NOMO-1 treated with dmso at 0.1 percent for 144 hours (cell line): ENCODE data around the gene DHRS4.

Experiments used
- DNase-seq: peaks from one replicate; lab custom pipeline; 2025; ENCODE audit not compliant: unreplicated experiment; lab: John Stamatoyannopoulos, UW

The DHRS4 gene

DNA sequence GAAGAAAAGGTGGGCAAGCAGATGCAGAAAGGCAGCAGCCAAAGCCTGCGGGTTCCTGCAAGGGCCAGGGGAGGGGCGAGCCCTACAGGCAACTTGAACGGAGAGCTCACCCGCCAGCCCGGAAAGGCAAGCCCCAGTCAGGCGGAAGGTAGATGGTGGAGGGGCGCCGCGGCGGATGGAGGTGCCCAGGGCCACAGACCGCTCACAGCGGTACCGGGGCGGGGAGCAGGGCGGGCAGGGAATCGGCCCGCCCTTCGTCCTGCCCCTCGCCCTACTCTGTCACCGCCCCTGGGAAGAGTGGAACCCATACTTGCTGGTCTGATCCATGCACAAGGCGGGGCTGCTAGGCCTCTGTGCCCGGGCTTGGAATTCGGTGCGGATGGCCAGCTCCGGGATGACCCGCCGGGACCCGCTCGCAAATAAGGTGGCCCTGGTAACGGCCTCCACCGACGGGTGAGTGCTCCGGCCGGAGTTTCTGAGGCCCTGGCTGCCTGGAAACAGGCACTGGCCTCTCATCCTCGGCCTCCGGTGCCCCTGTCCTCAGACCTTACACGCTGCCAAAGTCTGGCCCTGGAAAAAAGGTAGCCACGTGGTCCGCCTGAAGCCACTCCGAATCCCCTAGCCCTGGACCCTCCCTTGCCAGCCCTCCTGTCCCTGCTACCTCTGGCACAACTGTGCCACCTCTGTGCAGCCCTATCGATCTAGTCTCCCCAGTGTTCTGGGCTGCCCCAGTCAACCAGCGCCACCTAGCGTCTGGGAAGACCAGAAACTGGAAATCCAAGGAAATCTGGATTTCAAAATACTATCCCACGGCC, at the start of gene DHRS4:
DHRS4 (plus strand) TSS at position 307 of the 815 bp plus-strand sequence; CDS start at position 326, 19 bp downstream.
- peak; percentile 68 for DNase-seq

DNA sequence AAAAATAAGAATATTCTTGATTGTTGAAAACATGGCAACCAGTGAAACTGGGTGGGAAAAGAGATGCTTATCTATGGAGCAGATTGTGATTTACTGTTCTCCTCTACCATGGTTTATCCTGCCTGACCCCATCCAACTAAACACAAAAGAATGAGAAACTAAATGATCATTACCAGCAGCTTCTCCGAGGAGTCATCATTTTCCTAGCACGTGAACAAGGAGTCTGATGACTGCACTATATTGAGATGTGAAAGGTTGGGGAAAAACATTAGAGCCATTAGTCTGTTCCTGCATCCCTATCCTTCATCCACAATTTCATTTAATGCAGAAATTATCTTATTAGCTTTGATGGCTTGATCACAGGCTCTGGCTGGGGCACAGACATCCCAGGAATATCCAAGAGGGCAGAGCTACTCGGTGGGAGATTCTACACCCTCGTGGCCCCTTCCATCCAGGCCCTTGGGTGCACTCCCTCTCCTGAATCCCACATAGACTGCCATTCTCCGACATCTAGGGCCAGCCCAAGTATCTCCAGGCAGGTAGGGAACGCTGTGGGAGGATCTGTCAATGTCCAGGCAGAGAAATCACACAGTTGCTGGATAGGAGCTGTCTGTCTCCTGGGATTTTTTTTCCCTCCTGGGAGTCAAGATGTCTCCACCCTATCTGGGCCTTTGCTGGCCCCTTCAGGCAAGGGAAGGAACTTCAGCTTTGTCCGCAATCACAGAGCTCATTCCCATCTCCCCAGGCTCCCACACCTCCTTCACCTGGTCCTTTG, 43.3 kb upstream of the DHRS4 start:
- DNase-seq: no peak

DNA sequence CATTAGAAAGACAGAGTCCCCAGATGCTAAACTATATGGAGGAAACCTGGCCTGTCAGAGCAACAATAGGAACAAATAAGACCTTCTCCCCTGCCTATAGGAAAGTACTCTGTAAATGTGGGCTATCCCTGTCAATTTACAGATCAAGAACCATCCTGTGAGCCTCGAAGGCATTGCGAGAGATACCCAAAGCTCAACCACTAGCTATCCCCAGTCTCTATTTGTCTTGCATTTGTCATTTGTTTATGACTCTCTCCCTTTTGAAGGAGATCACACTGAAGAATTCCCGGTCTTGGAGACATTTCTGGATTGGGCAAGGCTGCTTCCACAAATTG, 42.7 kb upstream of the DHRS4 start:
- no peak for DNase-seq

DNA sequence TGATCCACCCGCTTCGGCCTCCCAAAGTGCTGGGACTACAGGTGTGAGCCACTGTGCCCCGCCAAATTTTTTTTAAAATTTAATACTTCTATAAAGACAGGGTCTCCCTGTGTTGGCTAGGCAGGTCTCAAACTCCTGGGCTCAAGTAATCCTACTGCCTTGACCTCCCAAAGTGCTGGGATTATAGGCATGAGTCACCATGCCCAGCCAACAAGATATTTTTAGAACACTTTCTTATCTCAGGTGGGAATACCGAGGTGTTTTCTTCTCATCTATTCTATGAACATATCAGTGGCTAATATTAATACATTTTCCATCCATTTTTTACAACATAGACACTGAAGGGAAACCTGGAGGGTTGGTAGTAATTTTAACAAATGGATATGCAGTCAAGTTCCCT, 38.0 kb upstream of the DHRS4 start:
- DNase-seq: no peak

DNA sequence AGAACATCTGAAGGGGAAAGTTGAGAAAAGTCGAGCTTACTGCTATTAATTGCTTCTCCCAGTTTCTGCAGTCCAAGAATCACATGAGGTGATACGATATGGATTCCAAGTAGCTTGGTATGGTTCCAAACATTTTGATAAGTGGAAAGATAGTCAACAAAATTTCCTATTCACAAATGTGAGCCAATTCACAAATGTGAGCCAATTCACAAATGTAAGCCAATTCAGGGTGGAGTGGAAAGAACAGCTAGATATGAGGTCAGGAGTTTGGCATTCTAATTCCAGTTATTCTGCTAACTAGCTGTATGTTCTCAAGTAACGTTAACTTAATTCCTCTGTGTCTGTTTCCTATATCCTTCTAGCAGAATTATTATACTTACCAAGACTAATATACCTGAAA, 37.6 kb upstream of the DHRS4 start:
- DNase-seq: no peak

DNA sequence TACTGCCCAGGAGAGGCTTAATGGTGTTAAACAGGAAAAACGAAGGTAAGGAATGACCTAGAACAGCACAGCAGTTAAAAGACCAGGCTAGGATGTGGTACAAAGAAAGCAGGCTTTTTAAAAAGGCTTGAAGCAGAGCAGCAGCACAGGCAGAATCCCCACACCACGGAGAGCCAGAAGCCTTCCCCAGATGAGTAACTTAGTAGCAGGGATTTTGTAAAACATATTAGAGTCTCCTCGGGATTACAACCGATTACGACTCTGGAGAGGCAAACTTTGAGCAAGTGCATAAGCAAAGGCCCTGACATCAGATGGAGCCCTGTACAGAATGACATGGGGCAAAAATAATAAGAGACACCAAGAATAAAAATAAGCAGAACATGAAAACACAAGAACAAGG, 37.1 kb upstream of the DHRS4 start:
- DNase-seq: no peak

DNA sequence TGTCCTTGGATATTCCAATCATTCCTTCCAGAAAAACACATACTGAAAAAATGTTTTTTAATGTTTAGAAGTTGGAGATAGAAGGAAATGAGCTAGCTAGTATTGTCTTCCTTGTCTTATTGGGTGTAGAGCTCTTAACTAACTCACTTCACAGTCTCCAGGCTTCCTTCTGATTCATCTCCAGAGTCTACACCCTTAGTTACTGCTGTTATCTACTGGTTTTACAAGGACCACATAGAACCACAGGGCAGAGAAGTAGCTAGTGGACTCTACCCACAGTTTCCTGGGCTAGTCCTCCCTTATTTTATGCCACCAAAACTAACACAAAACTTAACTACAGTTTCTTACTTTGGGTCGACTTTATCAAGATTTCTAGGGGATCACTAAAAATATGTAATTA, 31.0 kb upstream of the DHRS4 start:
- DNase-seq: no peak

DNA sequence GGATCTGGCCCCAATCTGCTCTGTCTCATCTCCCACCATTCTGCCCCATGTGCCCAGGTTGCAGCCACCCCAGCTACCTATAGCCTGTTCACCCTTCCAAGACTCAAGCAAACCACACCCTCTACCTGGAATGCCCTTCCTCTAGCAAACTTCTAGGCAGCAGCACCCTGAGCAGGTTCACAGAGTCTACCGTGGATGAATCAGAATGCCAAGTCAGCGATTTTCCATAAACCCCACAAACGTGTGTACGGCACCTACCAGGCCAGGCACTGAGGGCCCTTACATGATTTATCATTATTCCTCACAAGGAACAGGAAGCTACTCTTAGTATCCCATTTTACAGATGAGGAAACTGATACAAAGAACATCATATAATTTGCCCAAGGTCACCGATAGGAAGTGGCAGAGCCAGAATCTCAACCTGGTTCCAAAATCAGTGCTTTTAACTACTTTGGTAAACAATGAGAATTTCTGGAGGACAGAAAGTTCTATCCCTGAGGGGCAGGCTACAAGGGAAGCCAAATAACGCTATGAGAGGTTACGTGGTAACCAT, 28.0 kb upstream of the DHRS4 start:
- no peak for DNase-seq

DNA sequence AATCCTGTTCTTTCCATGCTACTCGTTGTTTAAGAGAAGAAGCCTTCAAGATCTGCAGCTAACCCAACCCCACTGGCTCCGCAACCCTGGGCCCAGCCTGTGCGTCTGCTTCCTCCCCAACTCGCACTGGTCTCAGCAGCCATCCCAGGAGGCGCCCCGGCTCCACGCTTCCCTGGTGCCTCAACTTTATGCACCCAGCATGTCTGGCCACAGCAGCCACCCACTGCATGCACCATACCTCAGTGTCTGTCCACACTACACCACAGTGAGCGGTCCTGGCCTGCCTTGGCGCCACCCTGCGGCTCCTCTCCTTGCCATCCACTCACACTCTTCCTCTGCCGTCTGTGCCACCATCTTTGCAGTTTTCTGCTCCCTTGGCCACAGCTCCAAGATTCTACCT, 27.0 kb upstream of the DHRS4 start:
- no peak for DNase-seq

DNA sequence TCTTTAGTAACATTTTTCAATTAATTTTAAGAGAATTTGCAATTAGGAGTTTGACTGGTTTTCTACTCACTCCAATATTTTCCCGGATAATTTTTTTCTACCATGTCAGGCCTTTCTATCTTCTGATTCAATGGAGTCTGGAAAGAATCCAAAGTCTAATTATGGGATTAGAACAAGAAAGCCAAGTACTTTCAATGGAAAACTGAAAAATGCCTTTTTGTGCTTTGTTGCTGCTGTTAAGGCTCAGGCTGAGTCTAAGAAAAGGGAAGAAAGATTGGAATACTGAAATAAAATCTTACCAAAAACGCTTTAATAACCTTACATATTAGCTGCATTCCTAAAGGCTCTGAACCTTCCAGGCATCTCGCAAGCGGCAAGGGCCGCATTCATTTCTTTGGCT, 24.4 kb upstream of the DHRS4 start:
- no peak for DNase-seq

DNA sequence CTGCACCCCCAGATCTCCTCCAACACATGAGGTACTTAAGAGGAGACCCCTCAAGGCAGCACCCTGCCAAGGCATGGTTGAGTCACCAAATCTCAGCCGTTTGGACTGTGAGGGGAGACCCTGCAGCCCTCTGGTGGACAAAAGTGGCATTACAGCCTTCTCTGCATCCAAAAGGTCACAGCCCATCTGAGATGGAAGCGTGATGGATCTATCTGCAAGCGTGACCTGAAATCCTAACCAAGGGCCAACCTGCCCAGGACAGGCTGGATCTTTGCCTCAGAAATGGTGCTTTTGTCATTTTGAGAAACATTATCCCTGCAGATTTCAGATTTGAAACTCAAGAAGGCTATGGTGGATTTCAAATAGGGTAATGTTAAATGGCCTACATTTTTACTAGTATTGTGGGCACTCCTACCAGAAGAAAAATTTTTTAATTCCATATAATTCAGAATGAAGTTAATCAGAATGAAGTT, 23.7 kb upstream of the DHRS4 start:
- no peak for DNase-seq

DNA sequence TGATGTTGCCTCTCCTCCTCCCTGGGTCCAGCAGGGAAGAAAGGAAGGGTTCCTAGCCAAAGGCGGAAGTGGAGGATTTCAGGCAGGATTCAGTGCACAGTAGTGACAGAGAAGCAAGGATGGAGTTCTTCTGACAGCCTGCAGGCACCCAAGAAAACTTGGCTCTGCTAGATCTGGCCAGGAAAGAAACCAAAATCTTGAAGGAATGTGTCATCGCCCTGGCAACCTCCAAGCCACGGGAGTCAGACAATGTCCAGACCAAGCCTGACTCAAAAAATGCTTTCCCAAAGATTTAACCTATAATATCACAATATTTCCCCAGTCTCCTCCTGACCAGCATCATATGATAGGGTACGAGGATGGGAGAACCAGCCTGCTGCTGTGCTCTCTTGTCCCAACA, 22.8 kb upstream of the DHRS4 start:
- no peak for DNase-seq

DNA sequence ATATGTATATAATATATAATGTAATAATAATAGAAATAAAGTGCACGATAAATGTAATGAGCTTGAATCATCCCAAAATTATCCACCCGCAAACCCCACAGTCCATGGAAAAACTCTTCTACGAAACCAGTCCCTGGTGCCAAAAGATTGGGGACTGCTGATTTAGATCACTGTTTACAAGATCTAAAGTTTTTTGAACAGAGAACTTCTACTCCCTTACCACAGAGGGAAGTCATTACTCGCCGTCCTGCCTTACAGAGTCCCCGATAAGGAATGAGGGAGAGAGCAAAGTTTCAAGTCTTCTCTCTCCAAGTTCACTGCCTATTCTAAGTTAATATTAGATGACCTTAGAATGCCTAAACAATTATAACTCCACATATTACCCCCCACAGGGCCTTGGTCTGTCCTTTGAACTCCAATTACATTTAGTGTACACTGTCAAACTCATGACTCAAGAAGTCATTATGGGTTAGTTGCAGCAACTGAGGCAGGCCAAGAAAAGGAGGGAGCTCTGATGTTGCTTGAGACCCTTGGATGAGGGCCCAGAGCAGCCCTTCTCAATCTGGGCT, 21.8 kb upstream of the DHRS4 start:
- no peak for DNase-seq

DNA sequence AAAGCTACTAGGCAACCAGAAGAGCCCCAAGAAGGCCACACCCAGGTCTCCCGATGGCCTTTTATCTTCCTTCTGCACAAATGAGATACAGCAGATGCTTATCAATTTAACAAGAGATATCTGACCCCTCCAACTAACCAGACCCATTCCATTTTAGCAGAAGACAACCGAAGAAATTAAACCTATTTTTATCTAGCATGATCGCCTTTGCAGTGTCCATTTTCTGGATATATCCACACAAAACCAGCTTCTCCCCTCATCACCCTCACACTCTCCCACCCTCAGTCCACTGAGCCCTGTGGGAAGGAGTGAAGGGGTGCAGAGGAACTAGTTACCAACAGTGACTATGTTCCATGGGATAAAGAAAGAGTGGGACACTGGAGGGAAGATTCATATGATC, 20.9 kb upstream of the DHRS4 start:
- no peak for DNase-seq

DNA sequence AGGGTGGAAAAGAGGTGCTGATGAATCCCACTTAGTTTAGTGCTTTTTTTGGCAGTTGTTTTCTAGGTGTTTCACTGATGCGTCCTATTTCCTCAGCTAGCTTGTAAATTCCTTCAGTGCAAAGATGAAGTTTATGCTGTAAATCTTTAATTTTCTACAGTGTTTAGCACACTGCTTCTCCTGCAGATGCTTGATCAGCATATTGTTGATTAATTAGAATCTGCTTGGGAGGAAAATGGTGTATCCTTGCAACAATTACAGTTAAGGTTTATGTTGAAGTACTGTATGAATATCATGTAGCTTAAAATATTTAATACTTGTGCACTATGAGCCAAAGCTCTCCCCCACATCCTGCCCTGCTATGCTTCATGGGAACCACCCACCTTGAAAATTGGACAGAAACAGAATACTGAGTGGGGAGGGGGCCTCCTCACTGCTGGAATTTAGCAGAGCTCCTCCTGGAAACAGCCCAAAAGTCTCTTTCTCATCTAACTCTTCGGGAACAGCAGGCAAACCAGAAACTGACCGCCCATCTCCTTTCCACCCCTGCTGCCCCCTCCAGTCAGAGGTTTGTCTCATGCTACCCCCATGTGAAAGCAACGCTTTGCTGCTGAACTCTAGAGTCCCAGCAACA, 20.3 kb upstream of the DHRS4 start:
- DNase-seq: no peak

DNA sequence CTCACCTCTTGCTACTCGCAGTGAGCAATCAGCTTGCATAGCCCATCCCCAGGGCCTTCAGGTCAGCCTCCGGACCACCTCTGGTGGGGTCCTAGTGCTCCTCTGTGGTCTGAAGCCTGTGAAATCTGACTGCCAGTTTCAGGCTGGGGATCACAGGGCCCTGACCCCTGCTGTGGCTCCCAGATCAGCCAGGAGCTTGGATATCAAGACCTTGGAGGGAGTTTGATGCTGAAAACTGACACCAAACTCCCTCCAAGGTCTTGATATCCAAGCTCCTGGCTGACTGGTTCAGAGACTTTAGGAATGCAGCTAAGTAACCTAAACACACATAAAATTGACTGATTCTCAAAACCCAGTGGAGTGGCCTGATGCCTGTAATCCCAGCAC, 19.8 kb upstream of the DHRS4 start:
- DNase-seq: no peak

DNA sequence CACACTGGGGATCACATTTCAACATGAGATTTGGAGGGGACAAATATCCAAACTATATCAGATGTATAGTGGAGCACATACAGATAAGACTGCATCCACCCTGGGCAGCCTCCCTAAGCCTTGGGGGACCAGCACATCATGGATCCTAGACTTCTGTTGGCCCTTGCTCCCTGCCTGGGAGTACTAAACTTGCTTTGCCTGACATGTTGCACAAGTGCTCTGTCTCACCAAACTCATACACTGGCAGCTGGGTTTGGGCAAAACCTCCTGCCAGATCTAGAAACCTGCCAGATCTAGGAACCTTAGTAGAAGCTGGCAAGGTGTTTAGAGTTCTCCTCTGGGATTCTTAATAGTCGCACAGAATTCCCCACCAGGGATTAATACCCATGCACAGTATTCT, 18.4 kb upstream of the DHRS4 start:
- DNase-seq: no peak

DNA sequence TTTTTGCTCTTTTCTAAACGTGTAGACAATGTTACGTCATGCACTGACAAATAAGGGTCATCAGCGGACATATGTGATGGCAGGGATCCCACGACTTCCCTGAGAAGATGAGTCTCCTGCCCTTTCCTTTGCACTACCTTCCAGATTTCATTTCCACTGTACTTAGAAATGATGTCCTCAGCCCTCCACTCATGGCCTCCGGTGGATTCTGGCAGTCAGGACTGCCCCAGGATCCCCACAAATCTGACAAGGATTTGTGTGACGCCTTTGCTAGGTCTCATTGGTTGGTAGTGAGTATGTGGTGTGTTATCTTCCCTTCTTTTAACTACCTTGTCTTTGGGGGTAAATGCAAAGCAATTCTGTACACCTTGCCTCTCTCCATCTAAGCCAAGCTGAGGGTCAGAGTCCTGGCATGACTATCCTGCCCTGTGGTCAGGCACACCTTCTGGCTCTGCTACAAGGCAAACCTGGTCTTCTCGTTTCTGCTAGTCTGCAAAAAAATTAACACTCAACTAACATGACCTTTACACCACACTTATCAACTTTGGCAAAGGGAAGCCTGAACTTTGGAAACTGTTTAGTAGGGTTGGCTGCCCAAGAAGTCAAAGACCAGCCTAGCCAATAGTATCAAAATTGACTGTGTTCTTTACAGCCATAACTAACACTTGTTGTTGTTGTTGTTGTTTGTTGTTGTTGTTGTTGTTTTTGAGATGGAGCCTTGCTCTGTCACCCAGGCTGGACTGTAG, 17.3 kb upstream of the DHRS4 start:
- DNase-seq: no peak

DNA sequence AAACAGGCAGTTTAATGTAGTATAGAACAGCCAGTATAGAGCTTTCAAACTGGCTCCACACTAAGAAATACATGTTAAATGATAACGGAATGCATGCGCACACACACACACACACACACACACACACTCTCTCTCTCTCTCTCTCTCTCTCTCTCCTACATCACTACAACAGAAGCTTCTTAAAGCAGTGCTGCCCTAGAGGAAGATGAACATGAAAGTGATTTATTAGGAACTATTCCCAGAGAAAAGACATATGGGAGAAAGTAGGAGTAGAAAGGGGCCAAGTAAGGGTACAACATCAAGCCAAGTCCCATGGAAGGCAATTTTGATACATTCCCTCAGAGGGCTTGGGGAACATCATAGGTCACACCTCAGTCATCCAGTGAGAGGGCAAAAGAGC, 16.4 kb upstream of the DHRS4 start:
- no peak for DNase-seq

DNA sequence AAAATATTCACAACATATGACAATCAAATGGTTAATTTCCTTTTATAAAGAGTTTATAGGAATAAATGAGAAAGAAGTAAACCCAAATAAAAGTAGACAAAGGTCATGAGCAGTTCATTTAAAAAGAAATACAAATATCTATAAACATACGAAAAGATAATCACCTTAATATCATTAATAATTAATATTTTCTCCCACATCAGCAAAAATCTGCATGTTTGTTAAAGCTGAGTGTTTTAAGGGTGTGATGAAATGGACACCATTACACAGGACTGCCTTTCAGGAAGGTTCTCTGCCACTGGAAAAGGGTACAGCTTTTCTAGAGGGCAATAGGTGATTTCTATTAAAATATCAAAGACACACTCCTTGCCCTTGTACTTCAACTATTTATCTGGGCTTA, 14.7 kb upstream of the DHRS4 start:
- no peak for DNase-seq
